Measurements from ENCODE around the gene SNX22. TPM values are rescaled to one million over a fixed set of nuclear protein-coding genes. Genes with fewer than 3 reads are reported as not detected.
"Not testable (repeated sequence)": the region's sequence is repeated elsewhere in the genome, so short reads cannot be mapped to it uniquely, and the experiment has no call there.

The SNX22 gene
- total RNA-seq, 1 experiment from 2014 or later, result 0.91 TPM

GRCh38 chr15:64117759-64118487 lies 33.6 kb upstream of the SNX22 start:
- no peak for DNase-seq
- no peak overlapping the region for H3K4me3 Mint-ChIP-seq (ENCODE audit: unreplicated experiment)
- TF ChIP-seq, protein P1, sequence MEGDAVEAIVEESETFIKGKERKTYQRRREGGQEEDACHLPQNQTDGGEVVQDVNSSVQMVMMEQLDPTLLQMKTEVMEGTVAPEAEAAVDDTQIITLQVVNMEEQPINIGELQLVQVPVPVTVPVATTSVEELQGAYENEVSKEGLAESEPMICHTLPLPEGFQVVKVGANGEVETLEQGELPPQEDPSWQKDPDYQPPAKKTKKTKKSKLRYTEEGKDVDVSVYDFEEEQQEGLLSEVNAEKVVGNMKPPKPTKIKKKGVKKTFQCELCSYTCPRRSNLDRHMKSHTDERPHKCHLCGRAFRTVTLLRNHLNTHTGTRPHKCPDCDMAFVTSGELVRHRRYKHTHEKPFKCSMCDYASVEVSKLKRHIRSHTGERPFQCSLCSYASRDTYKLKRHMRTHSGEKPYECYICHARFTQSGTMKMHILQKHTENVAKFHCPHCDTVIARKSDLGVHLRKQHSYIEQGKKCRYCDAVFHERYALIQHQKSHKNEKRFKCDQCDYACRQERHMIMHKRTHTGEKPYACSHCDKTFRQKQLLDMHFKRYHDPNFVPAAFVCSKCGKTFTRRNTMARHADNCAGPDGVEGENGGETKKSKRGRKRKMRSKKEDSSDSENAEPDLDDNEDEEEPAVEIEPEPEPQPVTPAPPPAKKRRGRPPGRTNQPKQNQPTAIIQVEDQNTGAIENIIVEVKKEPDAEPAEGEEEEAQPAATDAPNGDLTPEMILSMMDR (IDR thresholded peaks at IDR 0.05; ENCODE audit: insufficient read depth in 1 of 2, low read depth in 1 of 2, low read length in 1 of 2, severe bottlenecking in 1 of 2, unreplicated experiment in 1 of 2), result no peak
- H3K4me1 Mint-ChIP-seq (ENCODE audit: low read depth, unreplicated experiment), result no peaks in the 10 kb centered on the region
- Histone ChIP-seq H3K4me1 (no peaks in the 10 kb centered on the region), H3K27me3 (replicated peaks; ENCODE audit: control insufficient read depth, insufficient read depth, low read length) (no peaks in the 10 kb centered on the region), H3K36me3 (ENCODE audit: control insufficient read depth, insufficient read depth, low read length) (no peaks in the 10 kb centered on the region; the same call in 1 of the 2 replicates), H3K9me3 (no peaks in the 10 kb centered on the region), H3K4me3 (ENCODE audit: low read depth, low read length) (no peak overlapping the region)
- intact Hi-C loops (cut with micrococcal nuclease; ENCODE audit: unreplicated experiment), result no loop called here
- ChIA-PET CTCF (no interaction called here), POLR2A (no interaction called here)
- no TSS peak for BruUV-seq (replicated peaks)
- no peak overlapping the region for H3K27ac Mint-ChIP-seq (ENCODE audit: unreplicated experiment)
- H3K36me3 Mint-ChIP-seq (ENCODE audit: insufficient read depth, unreplicated experiment), result peaks cover 46% of the 10 kb centered on the region
- no peaks in the 10 kb centered on the region for H3K9me3 Mint-ChIP-seq (ENCODE audit: unreplicated experiment)
- no peaks in the 10 kb centered on the region for H3K27me3 Mint-ChIP-seq (ENCODE audit: insufficient read depth, unreplicated experiment)

DNA sequence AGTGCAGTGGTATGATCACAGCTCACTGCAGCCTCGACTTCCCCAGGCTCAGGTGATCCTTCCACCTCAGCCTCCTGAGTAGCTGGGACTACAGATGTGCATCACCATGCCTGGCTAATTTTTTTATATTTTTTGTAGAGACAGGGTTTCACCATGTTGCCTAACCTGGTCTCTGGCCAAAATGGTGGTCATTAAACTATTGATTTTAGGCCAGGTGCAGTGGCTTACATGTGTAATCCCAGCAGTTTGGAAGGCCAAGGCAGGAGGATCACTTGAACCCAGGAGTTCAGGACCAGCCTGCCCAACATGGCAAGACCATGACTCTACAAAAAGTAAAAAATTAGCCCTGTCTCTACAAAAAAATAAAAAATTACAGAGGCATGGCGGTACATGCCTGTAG lies 31.2 kb upstream of the SNX22 start:
- H3K36me3 ChIP-seq (ENCODE audit: control insufficient read depth, insufficient read depth, low read length); H3K27ac Mint-ChIP-seq (ENCODE audit: unreplicated experiment); CTCF ChIA-PET; H3K27me3 ChIP-seq (replicated peaks; ENCODE audit: control insufficient read depth, insufficient read depth, low read length); POLR2A ChIA-PET; H3K27me3 Mint-ChIP-seq (ENCODE audit: insufficient read depth, unreplicated experiment); intact Hi-C loops (cut with micrococcal nuclease; ENCODE audit: unreplicated experiment); BruUV-seq (replicated peaks); H3K9me3 ChIP-seq; H3K9me3 Mint-ChIP-seq (ENCODE audit: unreplicated experiment); H3K4me1 Mint-ChIP-seq (ENCODE audit: low read depth, unreplicated experiment); DNase-seq; H3K4me1 ChIP-seq; H3K4me3 Mint-ChIP-seq (ENCODE audit: unreplicated experiment); H3K4me3 ChIP-seq (ENCODE audit: low read depth, low read length): not testable (repeated sequence)
- H3K36me3 Mint-ChIP-seq (ENCODE audit: insufficient read depth, unreplicated experiment), result peaks cover 38% of the 10 kb centered on the region

DNA sequence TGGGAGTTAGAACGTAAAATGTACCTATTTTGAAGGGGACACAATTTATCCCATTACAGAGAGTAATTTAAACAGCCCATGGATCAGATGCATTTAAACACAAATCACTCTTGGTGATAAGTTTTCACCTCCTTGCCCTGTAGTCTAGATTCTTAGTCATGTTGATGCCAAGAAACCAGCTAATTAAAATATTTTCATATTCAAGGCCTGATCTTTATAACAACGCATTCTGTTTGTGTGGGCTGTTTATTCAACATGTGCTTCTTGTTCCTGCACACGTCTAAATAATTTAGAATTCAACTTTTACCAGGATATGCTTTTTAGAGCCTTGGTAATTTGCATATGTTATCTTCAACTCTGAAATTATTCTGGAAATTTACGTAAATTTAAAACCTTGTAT lies 29.9 kb upstream of the SNX22 start:
- intact Hi-C loops (cut with micrococcal nuclease; ENCODE audit: unreplicated experiment), result no loop called here
- Histone ChIP-seq H3K9me3 (no peaks in the 10 kb centered on the region), H3K27me3 (replicated peaks; ENCODE audit: control insufficient read depth, insufficient read depth, low read length) (no peaks in the 10 kb centered on the region), H3K36me3 (ENCODE audit: control insufficient read depth, insufficient read depth, low read length) (no peaks in the 10 kb centered on the region; the same call in 1 of the 2 replicates), H3K4me3 (ENCODE audit: low read depth, low read length) (no peak overlapping the region), H3K4me1 (no peaks in the 10 kb centered on the region)
- DNase-seq, result no peak
- no peak overlapping the region for H3K4me3 Mint-ChIP-seq (ENCODE audit: unreplicated experiment)
- no TSS peak for BruUV-seq (replicated peaks)
- H3K4me1 Mint-ChIP-seq (ENCODE audit: low read depth, unreplicated experiment), result no peaks in the 10 kb centered on the region
- peaks cover 45% of the 10 kb centered on the region for H3K36me3 Mint-ChIP-seq (ENCODE audit: insufficient read depth, unreplicated experiment)
- H3K27me3 Mint-ChIP-seq (ENCODE audit: insufficient read depth, unreplicated experiment), result no peaks in the 10 kb centered on the region
- no peak overlapping the region for H3K27ac Mint-ChIP-seq (ENCODE audit: unreplicated experiment)
- TF ChIP-seq, protein P1 (IDR thresholded peaks at IDR 0.05; ENCODE audit: insufficient read depth in 1 of 2, low read depth in 1 of 2, low read length in 1 of 2, severe bottlenecking in 1 of 2, unreplicated experiment in 1 of 2), result no peak
- CTCF ChIA-PET, result no interaction called here
- H3K9me3 Mint-ChIP-seq (ENCODE audit: unreplicated experiment), result no peaks in the 10 kb centered on the region
- POLR2A ChIA-PET, result no interaction called here

Data from Caco-2 (cell line).